Chondrocyte (in vitro differentiated cells): Measurements from ENCODE around the gene ERMN. TPM values are rescaled to one million over a fixed set of nuclear protein-coding genes. Genes with fewer than 3 reads are reported as not detected.

ENCODE experiments used
- DNase-seq: peaks from one replicate; pipeline ENCODE4 v3.0.0; 2021; ENCODE audit warnings: mixed read lengths, low spot score
- H3K27ac Mint-ChIP-seq: one replicate; pipeline ENCODE4 v1.8.0; 2021; ENCODE audit warnings: mild to moderate bottlenecking, moderate library complexity, mixed read lengths; ENCODE audit not compliant: unreplicated experiment
- H3K27me3 Mint-ChIP-seq: 2 replicates; pipeline ENCODE4 v1.8.0; 2021; ENCODE audit warnings: low read depth, mixed read lengths
- H3K36me3 Mint-ChIP-seq: 2 replicates; pipeline ENCODE4 v1.8.0; 2021; ENCODE audit warnings: low read depth, mixed read lengths
- H3K4me1 Mint-ChIP-seq: 2 replicates; pipeline ENCODE4 v1.8.0; 2021; ENCODE audit warnings: low read depth, mild to moderate bottlenecking, mixed read lengths
- H3K4me3 Mint-ChIP-seq: one replicate; pipeline ENCODE4 v1.8.0; 2021; ENCODE audit warnings: mild to moderate bottlenecking, moderate library complexity, mixed read lengths; ENCODE audit not compliant: unreplicated experiment
- H3K9me3 Mint-ChIP-seq: 2 replicates; pipeline ENCODE4 v1.8.0; 2021; ENCODE audit warnings: low read depth, mixed read lengths
- total RNA-seq: library from RNA; stranded (reverse); gene quantifications from 3 replicates; pipeline ENCODE4 v1.2.1, GENCODE V29; 2021
- TF ChIP-seq, protein P1 (sequence below): fragments of 200-600 bp; sonication (generic); IDR thresholded peaks from 2 replicates; pipeline ENCODE4 v1.5.0; 2021; ENCODE audit warnings: antibody characterized with exemption, mild to moderate bottlenecking, moderate library complexity

ERMN gene
- total RNA-seq, 1 donor from 2014 or later, result not detected

GRCh38 chr2:157362627-157363026, 37.0 kb upstream of the ERMN start:
- no peak overlapping the region for H3K4me3 Mint-ChIP-seq
- H3K27ac Mint-ChIP-seq, result no peak overlapping the region
- peaks cover 8% of the 10 kb centered on the region for H3K27me3 Mint-ChIP-seq
- peaks cover 8% of the 10 kb centered on the region for H3K9me3 Mint-ChIP-seq
- peaks cover 20% of the 10 kb centered on the region for H3K4me1 Mint-ChIP-seq
- TF ChIP-seq, protein P1, sequence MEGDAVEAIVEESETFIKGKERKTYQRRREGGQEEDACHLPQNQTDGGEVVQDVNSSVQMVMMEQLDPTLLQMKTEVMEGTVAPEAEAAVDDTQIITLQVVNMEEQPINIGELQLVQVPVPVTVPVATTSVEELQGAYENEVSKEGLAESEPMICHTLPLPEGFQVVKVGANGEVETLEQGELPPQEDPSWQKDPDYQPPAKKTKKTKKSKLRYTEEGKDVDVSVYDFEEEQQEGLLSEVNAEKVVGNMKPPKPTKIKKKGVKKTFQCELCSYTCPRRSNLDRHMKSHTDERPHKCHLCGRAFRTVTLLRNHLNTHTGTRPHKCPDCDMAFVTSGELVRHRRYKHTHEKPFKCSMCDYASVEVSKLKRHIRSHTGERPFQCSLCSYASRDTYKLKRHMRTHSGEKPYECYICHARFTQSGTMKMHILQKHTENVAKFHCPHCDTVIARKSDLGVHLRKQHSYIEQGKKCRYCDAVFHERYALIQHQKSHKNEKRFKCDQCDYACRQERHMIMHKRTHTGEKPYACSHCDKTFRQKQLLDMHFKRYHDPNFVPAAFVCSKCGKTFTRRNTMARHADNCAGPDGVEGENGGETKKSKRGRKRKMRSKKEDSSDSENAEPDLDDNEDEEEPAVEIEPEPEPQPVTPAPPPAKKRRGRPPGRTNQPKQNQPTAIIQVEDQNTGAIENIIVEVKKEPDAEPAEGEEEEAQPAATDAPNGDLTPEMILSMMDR, result no peak
- DNase-seq, result no peak
- peaks cover 3% of the 10 kb centered on the region for H3K36me3 Mint-ChIP-seq

DNA sequence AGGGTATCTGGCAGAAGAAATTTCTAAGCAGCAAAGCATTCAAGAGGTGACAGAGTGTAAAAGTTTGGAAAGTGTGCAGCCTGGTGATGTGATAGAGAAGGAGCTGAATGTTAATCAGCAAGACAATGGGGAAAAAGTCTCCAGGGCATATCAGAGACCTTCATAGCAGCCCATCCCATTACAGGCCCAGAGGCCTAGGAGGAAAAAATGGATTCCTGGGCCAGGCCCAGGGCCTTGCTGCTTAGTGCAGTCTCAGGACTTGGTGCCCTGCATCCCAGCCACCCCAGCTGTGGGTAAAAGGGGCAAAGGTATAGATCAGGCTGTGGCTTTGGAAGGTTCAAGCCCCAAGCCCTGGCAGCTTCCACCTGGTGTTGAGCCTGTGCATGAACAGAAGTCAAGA, 35.9 kb upstream of the ERMN start:
- TF ChIP-seq, protein P1, result no peak
- H3K4me1 Mint-ChIP-seq, result peaks cover 20% of the 10 kb centered on the region
- peaks cover 8% of the 10 kb centered on the region for H3K27me3 Mint-ChIP-seq
- no peak for DNase-seq
- H3K27ac Mint-ChIP-seq, result no peak overlapping the region
- H3K9me3 Mint-ChIP-seq, result peaks cover 8% of the 10 kb centered on the region
- H3K4me3 Mint-ChIP-seq, result no peak overlapping the region
- peaks cover 3% of the 10 kb centered on the region for H3K36me3 Mint-ChIP-seq

GRCh38 chr2:157359628-157360027, 34.0 kb upstream of the ERMN start:
- Mint-ChIP-seq H3K36me3 (peaks cover 3% of the 10 kb centered on the region), H3K4me1 (peaks cover 13% of the 10 kb centered on the region), H3K27ac (no peak overlapping the region), H3K9me3 (peaks cover 8% of the 10 kb centered on the region), H3K4me3 (no peak overlapping the region), H3K27me3 (peaks cover 6% of the 10 kb centered on the region)
- TF ChIP-seq, protein P1, result no peak
- no peak for DNase-seq

GRCh38 chr2:157355618-157356017, 30.0 kb upstream of the ERMN start:
- peaks cover 9% of the 10 kb centered on the region for H3K27me3 Mint-ChIP-seq
- H3K4me1 Mint-ChIP-seq, result no peaks in the 10 kb centered on the region
- H3K27ac Mint-ChIP-seq, result no peak overlapping the region
- H3K36me3 Mint-ChIP-seq, result no peaks in the 10 kb centered on the region
- TF ChIP-seq, protein P1, result no peak
- no peak for DNase-seq
- H3K4me3 Mint-ChIP-seq, result no peak overlapping the region
- no peaks in the 10 kb centered on the region for H3K9me3 Mint-ChIP-seq

DNA sequence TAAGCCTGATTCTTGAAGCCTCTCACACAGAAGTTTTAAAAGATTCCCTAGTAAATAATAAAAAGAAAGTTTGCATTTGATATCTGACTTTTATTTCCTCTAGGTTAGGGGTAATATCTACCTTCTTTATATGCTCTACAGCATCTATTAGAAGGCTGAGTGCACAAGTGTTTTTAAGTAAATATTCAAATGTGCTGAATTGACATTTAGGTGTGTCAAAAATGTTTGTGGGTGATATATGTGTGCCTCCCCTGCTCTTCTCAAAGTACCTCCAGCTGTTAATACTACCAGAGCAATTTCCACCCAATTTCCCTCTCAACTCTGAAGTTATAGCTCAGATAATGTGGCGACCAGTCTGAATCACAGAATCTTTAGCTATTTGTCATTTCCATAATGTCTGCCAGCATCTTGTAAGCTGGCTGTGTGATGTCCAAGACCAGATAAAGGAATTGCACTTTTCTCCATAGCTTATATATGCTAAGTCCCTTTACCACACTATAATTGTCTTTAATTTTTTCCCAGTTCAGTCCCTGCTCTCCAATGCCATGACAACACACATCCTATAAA, 24.4 kb upstream of the ERMN start:
- no peak for DNase-seq

More for the DNA sequence above, 24.4 kb upstream of the ERMN start:
- Mint-ChIP-seq H3K27me3 (peaks cover 8% of the 10 kb centered on the region), H3K4me3 (no peak overlapping the region), H3K4me1 (no peaks in the 10 kb centered on the region), H3K9me3 (peaks cover 6% of the 10 kb centered on the region), H3K27ac (no peak overlapping the region), H3K36me3 (no peaks in the 10 kb centered on the region)
- TF ChIP-seq, protein P1, result no peak
